SK-N-SH (cell line): ENCODE results near the gene MMD2.

Experiments used
- CTCF ChIP-seq: fragments of 200-600 bp; sonication (generic); IDR thresholded peaks from 2 replicates; pipeline ENCODE4 v1.6.1; 2017; ENCODE audit warnings: antibody characterized with exemption, mild to moderate bottlenecking, moderate library complexity
- MAX ChIP-seq: IDR thresholded peaks from 2 replicates; pipeline ENCODE4 v1.4.0; 2012; ENCODE audit warnings: low read depth
- POLR2AphosphoS5 ChIP-seq: IDR thresholded peaks from 2 replicates; pipeline ENCODE4 v1.6.1; 2012; ENCODE audit warnings: low read depth, low read length
- RFX5 ChIP-seq: IDR thresholded peaks from 2 replicates; pipeline ENCODE4 v1.6.1; 2012; ENCODE audit warnings: mild to moderate bottlenecking, improper control_type of control experiment, low read length
- USF2 ChIP-seq: fragments of 150-350 bp; IDR thresholded peaks from 2 replicates; pipeline ENCODE4 v1.6.1; 2017; ENCODE audit warnings: antibody characterized with exemption, low read length, low read depth, borderline replicate concordance
- TF ChIP-seq, protein P1 (sequence below): fragments of 150-350 bp; IDR thresholded peaks from 2 replicates; pipeline ENCODE4 v1.6.1; 2016; ENCODE audit warnings: mild to moderate bottlenecking, low read depth, low read length

DNA sequence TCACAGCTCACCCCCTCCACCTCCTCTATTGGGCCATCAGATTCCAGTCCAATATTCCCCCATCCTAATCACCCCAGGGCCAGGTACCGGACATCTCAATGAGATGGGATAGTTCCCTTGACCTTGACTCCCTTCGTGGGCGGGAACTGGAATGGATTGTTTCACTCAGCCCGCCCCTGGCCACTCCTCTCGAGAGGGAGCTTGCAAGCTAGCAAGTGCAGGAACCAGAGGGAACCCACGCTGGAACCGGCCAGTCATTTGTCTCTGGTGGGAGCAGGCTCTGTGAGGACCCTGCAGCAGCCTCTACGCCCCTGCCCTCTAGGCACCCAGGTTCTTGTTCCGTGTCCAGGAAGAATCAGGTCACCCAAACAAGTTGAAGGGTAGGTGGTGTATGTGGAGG is 64.5 kb downstream of the MMD2 start:
- TF ChIP-seq, protein P1, sequence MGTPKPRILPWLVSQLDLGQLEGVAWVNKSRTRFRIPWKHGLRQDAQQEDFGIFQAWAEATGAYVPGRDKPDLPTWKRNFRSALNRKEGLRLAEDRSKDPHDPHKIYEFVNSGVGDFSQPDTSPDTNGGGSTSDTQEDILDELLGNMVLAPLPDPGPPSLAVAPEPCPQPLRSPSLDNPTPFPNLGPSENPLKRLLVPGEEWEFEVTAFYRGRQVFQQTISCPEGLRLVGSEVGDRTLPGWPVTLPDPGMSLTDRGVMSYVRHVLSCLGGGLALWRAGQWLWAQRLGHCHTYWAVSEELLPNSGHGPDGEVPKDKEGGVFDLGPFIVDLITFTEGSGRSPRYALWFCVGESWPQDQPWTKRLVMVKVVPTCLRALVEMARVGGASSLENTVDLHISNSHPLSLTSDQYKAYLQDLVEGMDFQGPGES = no peak
- TF ChIP-seq CTCF (no peak), USF2 (no peak), MAX (no peak), POLR2AphosphoS5 (no peak), RFX5 (no peak)
